ENCODE measurements around the gene RCHY1.
"Not testable (repeated sequence)": the region's sequence is repeated elsewhere in the genome, so short reads cannot be mapped to it uniquely, and the experiment has no call there.

The RCHY1 gene

DNA sequence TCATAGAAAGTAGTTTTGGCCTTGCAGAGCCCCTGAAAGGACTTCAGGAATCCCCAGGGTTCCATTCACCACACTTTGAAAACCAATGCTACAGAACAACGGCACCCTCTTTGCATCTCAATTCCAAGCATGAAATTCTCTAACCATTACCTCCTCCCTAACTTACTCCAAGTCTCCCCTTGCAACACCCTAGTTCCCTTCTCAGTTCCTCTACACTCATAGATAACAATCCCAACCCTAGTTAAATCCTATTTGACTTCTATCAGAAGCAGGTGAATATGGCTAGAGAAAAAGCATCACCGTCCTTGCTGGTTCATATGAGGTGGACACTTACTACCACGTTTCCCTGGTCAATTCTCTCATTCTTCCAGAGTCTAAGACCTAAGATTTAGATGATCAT lies 2.4 kb downstream of the RCHY1 start:
- Histone ChIP-seq H2AFZ (ENCODE audit: low read depth) (no peak overlapping the region), H3K79me2 (ENCODE audit: insufficient read depth, low read depth) (peaks cover 48% of the 10 kb centered on the region), H4K20me1 (ENCODE audit: insufficient read depth) (no peaks in the 10 kb centered on the region), H3K4me2 (peak overlapping the region; percentile 93), H3K4me3 (IDR thresholded peaks at IDR 0.05; ENCODE audit: insufficient read depth, low read depth, low read length) (no peak overlapping the region), H3K36me3 (ENCODE audit: insufficient read depth) (no peaks in the 10 kb centered on the region), H3K9ac (no peak overlapping the region), H3K27me3 (ENCODE audit: insufficient read depth, low read depth) (no peaks in the 10 kb centered on the region), H3K4me1 (ENCODE audit: low read depth, poor library complexity, severe bottlenecking) (peaks cover 50% of the 10 kb centered on the region), H3K27ac (no peak overlapping the region)
- TF ChIP-seq, protein P1, sequence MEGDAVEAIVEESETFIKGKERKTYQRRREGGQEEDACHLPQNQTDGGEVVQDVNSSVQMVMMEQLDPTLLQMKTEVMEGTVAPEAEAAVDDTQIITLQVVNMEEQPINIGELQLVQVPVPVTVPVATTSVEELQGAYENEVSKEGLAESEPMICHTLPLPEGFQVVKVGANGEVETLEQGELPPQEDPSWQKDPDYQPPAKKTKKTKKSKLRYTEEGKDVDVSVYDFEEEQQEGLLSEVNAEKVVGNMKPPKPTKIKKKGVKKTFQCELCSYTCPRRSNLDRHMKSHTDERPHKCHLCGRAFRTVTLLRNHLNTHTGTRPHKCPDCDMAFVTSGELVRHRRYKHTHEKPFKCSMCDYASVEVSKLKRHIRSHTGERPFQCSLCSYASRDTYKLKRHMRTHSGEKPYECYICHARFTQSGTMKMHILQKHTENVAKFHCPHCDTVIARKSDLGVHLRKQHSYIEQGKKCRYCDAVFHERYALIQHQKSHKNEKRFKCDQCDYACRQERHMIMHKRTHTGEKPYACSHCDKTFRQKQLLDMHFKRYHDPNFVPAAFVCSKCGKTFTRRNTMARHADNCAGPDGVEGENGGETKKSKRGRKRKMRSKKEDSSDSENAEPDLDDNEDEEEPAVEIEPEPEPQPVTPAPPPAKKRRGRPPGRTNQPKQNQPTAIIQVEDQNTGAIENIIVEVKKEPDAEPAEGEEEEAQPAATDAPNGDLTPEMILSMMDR (conservative IDR thresholded peaks at IDR 0.05; ENCODE audit: low read depth, low read length) = no peak

DNA sequence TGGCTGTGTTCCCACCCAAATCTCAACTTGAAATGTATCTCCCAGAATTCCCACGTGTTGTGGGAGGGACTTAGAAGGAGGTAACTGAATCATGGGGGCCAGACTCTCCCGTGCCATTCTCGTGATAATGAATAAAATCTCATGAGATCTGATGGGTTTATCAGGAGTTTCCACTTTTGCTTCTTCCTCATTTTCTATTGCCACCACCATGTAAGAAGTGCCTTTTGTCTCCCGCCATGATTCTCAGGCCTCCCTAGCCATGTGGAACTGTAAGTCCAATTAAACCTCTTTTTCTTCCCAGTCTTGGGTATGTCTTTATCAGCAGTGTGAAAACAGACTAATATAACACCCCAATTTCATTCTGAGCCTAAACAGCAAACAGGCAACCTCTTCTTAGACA lies 4.6 kb downstream of the RCHY1 start:
- peaks cover 38% of the 10 kb centered on the region for H3K79me2 ChIP-seq (ENCODE audit: insufficient read depth, low read depth)
- not testable (repeated sequence) for H3K9ac ChIP-seq; H2AFZ ChIP-seq (ENCODE audit: low read depth); H3K27me3 ChIP-seq (ENCODE audit: insufficient read depth, low read depth); H3K4me2 ChIP-seq; H3K4me3 ChIP-seq (IDR thresholded peaks at IDR 0.05; ENCODE audit: insufficient read depth, low read depth, low read length); H3K36me3 ChIP-seq (ENCODE audit: insufficient read depth); H4K20me1 ChIP-seq (ENCODE audit: insufficient read depth); H3K27ac ChIP-seq
- H3K4me1 ChIP-seq (ENCODE audit: low read depth, poor library complexity, severe bottlenecking) = peaks cover 36% of the 10 kb centered on the region

- Histone ChIP-seq H4K20me1 (ENCODE audit: insufficient read depth) (no peaks in the 10 kb centered on the region), H3K4me1 (ENCODE audit: low read depth, poor library complexity, severe bottlenecking) (peaks cover 8% of the 10 kb centered on the region), H3K4me3 (IDR thresholded peaks at IDR 0.05; ENCODE audit: insufficient read depth, low read depth, low read length) (no peak overlapping the region), H3K79me2 (ENCODE audit: insufficient read depth, low read depth) (peaks cover 7% of the 10 kb centered on the region; the same call in 1 of the 2 replicates), H3K4me2 (no peak overlapping the region), H3K36me3 (ENCODE audit: insufficient read depth) (peaks cover 3% of the 10 kb centered on the region; the same call in 1 of the 2 replicates), H3K9ac (no peak overlapping the region), H2AFZ (ENCODE audit: low read depth) (no peak overlapping the region), H3K27ac (no peak overlapping the region), H3K27me3 (ENCODE audit: insufficient read depth, low read depth) (no peaks in the 10 kb centered on the region)
- TF ChIP-seq, protein P1 (conservative IDR thresholded peaks at IDR 0.05; ENCODE audit: low read depth, low read length) = no peak
Observed at GRCh38 chr4:75505630-75506029, 8.6 kb downstream of the RCHY1 start.

- Histone ChIP-seq H3K36me3 (ENCODE audit: insufficient read depth) (peaks cover 7% of the 10 kb centered on the region; the same call in 1 of the 2 replicates), H3K79me2 (ENCODE audit: insufficient read depth, low read depth) (peaks cover 2% of the 10 kb centered on the region; the same call in 1 of the 2 replicates), H3K27ac (no peak overlapping the region), H3K4me3 (IDR thresholded peaks at IDR 0.05; ENCODE audit: insufficient read depth, low read depth, low read length) (no peak overlapping the region), H3K4me1 (ENCODE audit: low read depth, poor library complexity, severe bottlenecking) (peaks cover 6% of the 10 kb centered on the region), H4K20me1 (ENCODE audit: insufficient read depth) (no peaks in the 10 kb centered on the region), H3K9ac (no peak overlapping the region), H2AFZ (ENCODE audit: low read depth) (no peak overlapping the region), H3K27me3 (ENCODE audit: insufficient read depth, low read depth) (no peaks in the 10 kb centered on the region), H3K4me2 (no peak overlapping the region)
- TF ChIP-seq, protein P1 (conservative IDR thresholded peaks at IDR 0.05; ENCODE audit: low read depth, low read length) = no peak
Observed at GRCh38 chr4:75502671-75503070, 11.5 kb downstream of the RCHY1 start.

DNA sequence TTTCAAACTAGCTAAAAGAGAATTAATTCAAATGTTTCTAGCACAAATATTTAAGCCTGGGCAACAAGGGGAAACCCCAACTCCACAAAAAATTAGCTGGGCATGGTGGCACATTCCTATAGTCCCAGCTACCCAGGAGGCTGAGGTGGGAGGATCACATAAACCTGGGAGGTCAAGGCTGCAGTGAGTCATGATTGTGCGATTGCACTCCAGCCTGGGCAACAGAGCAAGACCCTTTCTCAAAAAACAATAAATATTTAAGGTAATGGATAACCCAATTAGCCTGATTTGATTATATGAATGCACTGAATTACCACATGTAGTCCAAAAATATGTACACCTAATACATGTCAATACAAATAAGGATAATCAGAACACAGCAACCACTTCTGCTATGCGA lies 14.3 kb downstream of the RCHY1 start:
- Histone ChIP-seq H3K4me1 (ENCODE audit: low read depth, poor library complexity, severe bottlenecking) (peaks cover 23% of the 10 kb centered on the region), H3K9ac (no peak overlapping the region), H2AFZ (ENCODE audit: low read depth) (no peak overlapping the region), H3K27me3 (ENCODE audit: insufficient read depth, low read depth) (no peaks in the 10 kb centered on the region), H3K36me3 (ENCODE audit: insufficient read depth) (peaks cover 7% of the 10 kb centered on the region; the same call in 1 of the 2 replicates), H3K27ac (no peak overlapping the region), H4K20me1 (ENCODE audit: insufficient read depth) (no peaks in the 10 kb centered on the region), H3K4me2 (no peak overlapping the region), H3K79me2 (ENCODE audit: insufficient read depth, low read depth) (peaks cover 9% of the 10 kb centered on the region; the same call in 1 of the 2 replicates), H3K4me3 (IDR thresholded peaks at IDR 0.05; ENCODE audit: insufficient read depth, low read depth, low read length) (no peak overlapping the region)
- TF ChIP-seq, protein P1 (conservative IDR thresholded peaks at IDR 0.05; ENCODE audit: low read depth, low read length) = no peak
